HepG2 (cell line): ENCODE measurements around the gene RFXANK. TPM values are rescaled to one million over a fixed set of nuclear protein-coding genes. Genes with fewer than 3 reads are reported as not detected.

ENCODE experiments used
- EED ChIP-seq: sonication (generic); formaldehyde crosslinking; IDR thresholded peaks from 2 replicates; pipeline ENCODE4 v1.5.0; 2020; ENCODE audit warnings: mild to moderate bottlenecking, missing genetic modification reagents
- HBP1 ChIP-seq: IDR thresholded peaks from 2 replicates; pipeline ENCODE4 v1.6.1; 2016; ENCODE audit warnings: low read depth, control low read depth
- ZNF263 ChIP-seq: sonication (generic); formaldehyde crosslinking; IDR thresholded peaks from 2 replicates; pipeline ENCODE4 v1.4.0; 2020; ENCODE audit warnings: missing genetic modification reagents
- polyA plus RNA-seq, 8 experiments: library from polyadenylated mRNA; depleted of rRNA in 3 of 8; stranded (reverse) in 7 of 8; unstranded in 1 of 8; fragments of >200 nt; fragmentation: Illumina TruSeq in 4 of 8; extraction: Trizol in 4 of 8; gene quantifications; 2 replicates each; pipeline versions ENCODE4 v1.2.1 to v1.2.3, GENCODE V29; 2011 to 2016; ENCODE audit warnings: low read depth in 4 of 8, missing spikeins in 1 of 8, mixed read lengths in 1 of 8; ENCODE audit not compliant: insufficient read depth in 1 of 8
- total RNA-seq, 5 experiments: library from RNA; depleted of rRNA; stranded (reverse); fragments of >200 nt; fragmentation: Illumina TruSeq; extraction: Trizol; gene quantifications; 2 replicates each; pipeline ENCODE4 v1.2.3, GENCODE V29; 2016; ENCODE audit warnings: low read depth in 1 of 5
- TF ChIP-seq, protein P1 (sequence below): sonication (generic); formaldehyde crosslinking; IDR thresholded peaks from 2 replicates; pipeline ENCODE4 v1.4.0; 2020; ENCODE audit warnings: mild to moderate bottlenecking, missing genetic modification reagents
- TF ChIP-seq, protein P2 (sequence below): sonication (generic); formaldehyde crosslinking; IDR thresholded peaks from 2 replicates; pipeline ENCODE4 v1.4.0; 2020; ENCODE audit warnings: mild to moderate bottlenecking, missing genetic modification reagents

The RFXANK gene
- total and polyA plus RNA-seq, 2 of the 13 experiments (the other 11 are each of a cell fraction or from before 2014, with no cell fraction given) = 49.9 to 80.7 TPM

DNA sequence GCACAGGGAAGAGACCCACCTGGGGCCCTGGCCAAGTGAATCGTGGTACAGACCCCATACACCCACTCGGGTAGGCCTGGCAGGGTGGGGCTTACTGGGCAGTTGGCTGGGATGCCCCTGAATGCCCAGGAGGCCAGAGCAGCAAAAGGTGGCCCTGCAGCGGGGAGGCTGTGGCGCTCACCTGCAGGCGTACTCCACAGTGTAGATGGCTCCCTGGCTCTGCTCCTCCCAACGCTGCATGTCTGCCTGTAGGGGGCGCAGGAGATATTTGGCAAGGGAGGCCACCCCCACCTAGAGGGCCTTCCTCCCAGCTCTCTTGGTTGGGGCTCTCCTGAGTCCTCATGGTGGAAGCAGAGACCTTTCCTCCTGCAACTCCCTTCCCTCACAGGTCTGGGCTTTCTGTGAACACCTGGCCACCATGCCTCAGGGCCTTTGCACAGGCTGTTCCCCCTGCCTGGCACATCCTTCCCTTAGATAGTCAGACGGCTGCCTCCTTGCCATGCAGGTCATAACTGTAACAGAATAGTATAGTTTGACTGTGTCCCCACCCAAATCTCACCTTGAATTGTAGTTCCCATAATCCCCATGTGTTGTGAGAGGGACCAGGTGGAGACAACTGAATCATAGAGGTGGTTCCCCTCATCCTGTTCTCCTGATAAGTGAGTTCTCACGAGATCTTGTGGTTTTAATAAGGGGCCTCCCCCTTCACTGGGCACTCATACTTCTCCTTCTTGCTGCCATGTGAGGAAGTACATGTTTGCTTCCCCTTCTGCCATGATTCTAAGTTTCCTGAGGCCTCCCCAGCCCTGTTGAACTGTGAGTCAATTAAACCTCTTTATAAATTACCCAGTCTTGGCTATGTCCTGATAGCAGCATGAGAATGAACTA lies 6.0 kb upstream of the RFXANK start (continued):
- TF ChIP-seq, protein P1, sequence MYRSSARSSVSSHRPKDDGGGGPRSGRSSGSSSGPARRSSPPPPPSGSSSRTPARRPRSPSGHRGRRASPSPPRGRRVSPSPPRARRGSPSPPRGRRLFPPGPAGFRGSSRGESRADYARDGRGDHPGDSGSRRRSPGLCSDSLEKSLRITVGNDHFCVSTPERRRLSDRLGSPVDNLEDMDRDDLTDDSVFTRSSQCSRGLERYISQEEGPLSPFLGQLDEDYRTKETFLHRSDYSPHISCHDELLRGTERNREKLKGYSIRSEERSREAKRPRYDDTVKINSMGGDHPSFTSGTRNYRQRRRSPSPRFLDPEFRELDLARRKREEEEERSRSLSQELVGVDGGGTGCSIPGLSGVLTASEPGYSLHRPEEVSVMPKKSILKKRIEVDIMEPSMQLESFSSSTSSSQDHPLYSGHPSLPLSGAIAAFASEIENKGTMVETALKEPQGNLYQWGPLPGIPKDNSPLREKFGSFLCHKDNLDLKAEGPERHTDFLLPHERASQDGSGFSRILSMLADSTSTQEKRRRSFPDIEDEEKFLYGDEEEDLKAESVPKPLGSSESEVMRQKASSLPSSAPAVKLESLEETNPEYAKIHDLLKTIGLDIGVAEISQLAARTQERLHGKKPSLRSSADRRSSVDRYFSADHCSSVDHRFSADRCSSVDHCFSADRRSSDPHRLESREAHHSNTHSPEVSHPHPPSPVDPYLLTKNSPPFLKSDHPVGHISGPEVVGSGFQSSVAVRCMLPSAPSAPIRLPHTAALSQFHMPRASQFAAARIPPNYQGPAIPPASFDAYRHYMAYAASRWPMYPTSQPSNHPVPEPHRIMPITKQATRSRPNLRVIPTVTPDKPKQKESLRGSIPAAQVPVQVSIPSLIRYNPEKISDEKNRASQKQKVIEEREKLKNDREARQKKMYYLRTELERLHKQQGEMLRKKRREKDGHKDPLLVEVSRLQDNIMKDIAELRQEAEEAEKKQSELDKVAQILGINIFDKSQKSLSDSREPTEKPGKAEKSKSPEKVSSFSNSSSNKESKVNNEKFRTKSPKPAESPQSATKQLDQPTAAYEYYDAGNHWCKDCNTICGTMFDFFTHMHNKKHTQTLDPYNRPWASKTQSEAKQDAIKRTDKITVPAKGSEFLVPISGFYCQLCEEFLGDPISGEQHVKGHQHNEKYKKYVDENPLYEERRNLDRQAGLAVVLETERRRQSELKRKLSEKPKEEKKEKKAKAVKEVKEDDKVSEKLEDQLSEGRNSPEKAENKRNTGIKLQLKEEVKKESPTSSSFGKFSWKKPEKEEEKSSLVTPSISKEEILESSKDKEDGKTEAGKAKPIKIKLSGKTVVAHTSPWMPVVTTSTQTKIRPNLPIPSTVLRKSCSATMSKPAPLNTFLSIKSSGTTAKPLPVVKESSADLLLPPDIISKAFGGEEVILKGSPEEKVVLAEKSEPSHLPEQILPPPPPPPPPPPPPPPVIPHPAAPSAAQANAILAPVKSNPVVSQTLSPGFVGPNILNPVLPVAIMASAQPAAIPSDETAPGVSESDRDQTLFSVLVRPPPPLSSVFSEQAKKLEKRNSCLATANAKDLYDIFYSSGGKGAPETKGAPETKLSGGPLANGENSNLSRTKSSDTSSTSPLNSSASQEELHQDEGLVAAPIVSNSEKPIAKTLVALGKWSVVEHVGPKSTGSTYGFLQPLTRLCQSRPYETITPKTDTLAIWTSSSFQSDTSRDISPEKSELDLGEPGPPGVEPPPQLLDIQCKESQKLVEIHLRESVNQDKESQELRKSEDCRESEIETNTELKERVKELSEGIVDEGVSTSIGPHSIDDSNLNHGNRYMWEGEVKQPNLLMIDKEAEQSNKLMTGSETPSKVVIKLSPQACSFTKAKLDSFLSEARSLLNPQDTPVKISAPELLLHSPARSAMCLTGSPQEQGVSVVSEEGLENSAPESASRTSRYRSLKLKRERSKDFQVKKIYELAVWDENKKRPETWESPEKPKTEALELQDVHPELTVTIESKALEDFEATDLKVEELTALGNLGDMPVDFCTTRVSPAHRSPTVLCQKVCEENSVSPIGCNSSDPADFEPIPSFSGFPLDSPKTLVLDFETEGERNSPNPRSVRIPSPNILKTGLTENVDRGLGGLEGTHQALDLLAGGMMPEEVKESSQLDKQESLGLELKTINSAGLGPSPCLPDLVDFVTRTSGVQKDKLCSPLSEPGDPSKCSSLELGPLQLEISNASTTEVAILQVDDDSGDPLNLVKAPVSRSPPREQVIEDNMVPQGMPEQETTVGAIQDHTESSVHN (CRISPR knock-in tag) = no peak
- TF ChIP-seq EED (no peak), ZNF263 (CRISPR knock-in tag) (peak; percentile 72), HBP1 (CRISPR knock-in tag) (no peak)
- TF ChIP-seq, protein P2, sequence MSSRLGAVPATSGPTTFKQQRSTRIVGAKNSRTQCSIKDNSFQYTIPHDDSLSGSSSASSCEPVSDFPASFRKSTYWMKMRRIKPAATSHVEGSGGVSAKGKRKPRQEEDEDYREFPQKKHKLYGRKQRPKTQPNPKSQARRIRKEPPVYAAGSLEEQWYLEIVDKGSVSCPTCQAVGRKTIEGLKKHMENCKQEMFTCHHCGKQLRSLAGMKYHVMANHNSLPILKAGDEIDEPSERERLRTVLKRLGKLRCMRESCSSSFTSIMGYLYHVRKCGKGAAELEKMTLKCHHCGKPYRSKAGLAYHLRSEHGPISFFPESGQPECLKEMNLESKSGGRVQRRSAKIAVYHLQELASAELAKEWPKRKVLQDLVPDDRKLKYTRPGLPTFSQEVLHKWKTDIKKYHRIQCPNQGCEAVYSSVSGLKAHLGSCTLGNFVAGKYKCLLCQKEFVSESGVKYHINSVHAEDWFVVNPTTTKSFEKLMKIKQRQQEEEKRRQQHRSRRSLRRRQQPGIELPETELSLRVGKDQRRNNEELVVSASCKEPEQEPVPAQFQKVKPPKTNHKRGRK (CRISPR knock-in tag) = no peak
